GM19193 (cell line): Measurements from ENCODE around the gene TNFRSF8.

Source experiments
- POLR2A ChIP-seq: IDR thresholded peaks from 4 replicates; pipeline ENCODE4 v1.6.1; 2011; ENCODE audit not compliant: insufficient read depth, insufficient read length; ENCODE audit errors: extremely low read depth

The TNFRSF8 gene

GRCh38 chr1:12138196-12139168, 75.4 kb downstream of the TNFRSF8 start:
- TF ChIP-seq POLR2A: no peak

GRCh38 chr1:12140016-12140415, 76.9 kb downstream of the TNFRSF8 start:
- TF ChIP-seq POLR2A: no peak

GRCh38 chr1:12140515-12141162, 77.5 kb downstream of the TNFRSF8 start:
- TF ChIP-seq POLR2A: no peak

GRCh38 chr1:12141163-12141850, 78.2 kb downstream of the TNFRSF8 start:
- peak; percentile 27 for TF ChIP-seq POLR2A

GRCh38 chr1:12142141-12142823, 79.2 kb downstream of the TNFRSF8 start:
- no peak for TF ChIP-seq POLR2A

- TF ChIP-seq POLR2A: peak; percentile 29
These were observed 80.0 kb downstream of the TNFRSF8 start for GRCh38 chr1:12142891-12143630.

- no peak for TF ChIP-seq POLR2A
These were observed 80.6 kb downstream of the TNFRSF8 start for GRCh38 chr1:12143631-12144155.

GRCh38 chr1:12144236-12144635, 81.1 kb downstream of the TNFRSF8 start:
- no peak for TF ChIP-seq POLR2A

- peak; percentile 47 for TF ChIP-seq POLR2A
These were observed 81.9 kb downstream of the TNFRSF8 start for GRCh38 chr1:12144969-12145368.

- peak; percentile 49 for TF ChIP-seq POLR2A
These were observed 82.7 kb downstream of the TNFRSF8 start for GRCh38 chr1:12145616-12146342.

- TF ChIP-seq POLR2A: peak; percentile 26
These were observed 83.4 kb downstream of the TNFRSF8 start for GRCh38 chr1:12146343-12147112.

- TF ChIP-seq POLR2A: no peak
These were observed 84.1 kb downstream of the TNFRSF8 start for GRCh38 chr1:12147201-12147701.

- no peak for TF ChIP-seq POLR2A
These were observed 85.3 kb downstream of the TNFRSF8 start for GRCh38 chr1:12148160-12148957.
